SKM-1 treated with dmso at 0.1 percent for 144 hours (cell line): ENCODE results near the gene TMEM184B.
A peak's percentile ranks its signal among the peaks of the same experiment; 100 is the strongest.
"Not testable (repeated sequence)": the region's sequence is repeated elsewhere in the genome, so short reads cannot be mapped to it uniquely, and the experiment has no call there.

ENCODE experiments used
- DNase-seq: peaks from one replicate; lab custom pipeline; 2025; ENCODE audit not compliant: unreplicated experiment; lab: John Stamatoyannopoulos, UW

The TMEM184B gene

DNA sequence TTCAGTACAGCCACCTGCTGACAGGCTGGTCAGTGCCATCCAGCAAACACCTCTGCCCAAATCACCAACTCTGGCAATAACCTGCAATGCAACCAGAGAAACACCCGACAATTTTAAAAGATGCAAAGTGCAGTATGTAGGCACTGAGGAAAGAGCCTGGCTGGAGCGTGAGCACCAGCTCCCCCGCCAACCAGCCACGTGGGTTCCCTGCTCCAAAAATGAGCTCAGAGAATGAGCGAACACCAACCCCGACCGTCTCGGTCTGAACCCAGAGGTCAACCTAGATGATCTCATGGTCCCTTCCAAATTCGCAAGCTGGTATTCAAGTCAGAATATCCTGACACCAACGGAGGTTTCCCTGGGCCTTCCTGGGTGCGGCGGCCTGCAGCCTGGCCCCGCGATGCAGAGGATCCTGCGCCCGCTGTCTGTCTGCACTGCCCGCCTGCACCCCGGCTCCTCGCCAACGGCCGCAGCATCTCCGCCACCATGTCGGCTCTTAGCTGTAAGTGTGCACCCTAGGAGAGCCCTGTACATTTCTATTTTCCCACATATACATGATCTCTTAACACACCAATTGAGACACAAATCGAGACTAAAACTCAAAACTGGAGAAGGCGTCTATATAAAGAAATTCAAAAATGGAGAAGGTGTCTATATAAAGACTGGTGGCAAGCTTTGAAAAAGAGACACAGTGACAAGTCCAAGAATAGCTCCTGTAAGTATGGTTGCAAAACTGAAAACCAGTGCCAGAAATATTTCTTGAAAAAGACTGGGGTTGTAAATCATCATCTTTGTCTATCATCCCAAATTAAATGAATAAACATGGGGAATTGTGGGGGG, 22.8 kb downstream of the TMEM184B start:
- DNase-seq: no peak

DNA sequence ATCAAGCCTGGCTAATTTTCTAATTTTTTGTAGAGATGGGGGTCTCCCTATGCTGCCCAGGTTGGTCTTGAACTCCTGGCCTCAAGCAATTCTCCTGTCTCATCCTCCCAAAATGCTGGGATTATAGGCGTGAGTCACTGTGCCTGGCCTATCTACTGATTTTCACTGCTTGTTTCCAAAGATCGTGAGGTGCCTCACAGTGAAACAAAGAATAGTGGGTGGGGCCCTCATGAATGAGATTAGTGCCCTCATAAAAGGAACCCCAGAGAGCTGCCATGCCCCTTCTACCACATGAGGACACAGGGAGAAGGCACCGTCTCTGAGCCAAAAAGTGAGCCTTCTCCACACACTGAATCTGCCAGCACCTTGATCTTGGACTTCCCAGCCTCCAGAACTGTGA, 23.5 kb downstream of the TMEM184B start:
- no peak for DNase-seq

DNA sequence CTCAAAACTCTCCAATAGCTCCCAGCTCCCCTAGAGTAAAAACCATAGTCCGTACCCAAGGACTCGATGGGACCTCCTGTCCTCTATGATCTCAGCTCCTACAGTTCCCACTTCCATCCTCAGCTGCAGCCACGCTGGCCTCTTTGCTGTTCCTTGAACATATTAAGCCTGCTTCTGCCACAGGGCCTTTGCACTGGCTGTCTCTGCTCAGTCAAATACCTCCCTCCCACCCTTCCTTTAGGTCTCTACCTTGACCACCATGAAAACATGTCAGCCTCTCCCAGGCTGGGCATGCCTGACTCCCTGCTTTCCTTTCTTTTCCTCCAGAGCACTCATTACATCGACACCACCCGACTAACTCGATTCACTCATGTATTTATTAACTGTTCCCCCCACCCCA, 24.5 kb downstream of the TMEM184B start:
- no peak for DNase-seq

DNA sequence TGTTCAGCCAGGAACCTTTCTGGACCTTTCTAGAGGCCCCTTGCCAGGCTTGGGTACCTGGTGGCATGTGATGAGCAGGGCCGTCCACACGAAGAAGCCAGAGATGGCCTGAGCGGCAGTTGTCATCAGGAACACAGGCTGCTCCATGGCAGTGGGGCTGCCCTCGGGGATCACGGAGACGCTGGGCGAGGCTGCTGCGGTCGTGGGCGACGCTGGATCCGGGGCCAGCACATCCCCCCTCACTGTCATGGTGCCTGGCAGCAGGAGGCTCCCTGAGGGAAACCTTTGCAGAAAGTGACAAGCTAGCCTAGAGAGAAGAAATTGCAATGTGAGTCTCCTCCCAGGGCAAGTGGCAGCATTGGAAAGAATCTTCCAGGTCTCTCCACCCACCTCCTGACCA, 25.1 kb downstream of the TMEM184B start:
- DNase-seq: no peak

DNA sequence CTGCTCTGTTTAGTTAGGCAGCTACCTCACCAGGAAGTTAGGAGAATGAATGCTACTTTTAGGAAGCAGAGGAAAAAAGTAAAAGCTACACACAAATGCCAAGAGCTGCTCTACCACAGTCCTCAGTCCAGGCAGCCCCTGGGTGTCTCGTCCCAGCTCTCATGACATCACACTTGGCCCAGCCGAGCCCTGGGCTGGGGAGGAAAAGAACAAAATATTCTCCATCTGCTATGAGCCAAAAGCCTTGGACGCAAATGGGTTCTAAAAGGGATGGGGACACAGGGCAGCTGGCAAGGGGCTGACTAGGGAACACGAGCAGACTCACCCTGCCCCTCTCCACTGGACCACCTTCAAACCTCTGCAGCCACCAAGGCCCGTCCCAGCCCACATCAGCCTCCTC, 26.1 kb downstream of the TMEM184B start:
- no peak for DNase-seq

DNA sequence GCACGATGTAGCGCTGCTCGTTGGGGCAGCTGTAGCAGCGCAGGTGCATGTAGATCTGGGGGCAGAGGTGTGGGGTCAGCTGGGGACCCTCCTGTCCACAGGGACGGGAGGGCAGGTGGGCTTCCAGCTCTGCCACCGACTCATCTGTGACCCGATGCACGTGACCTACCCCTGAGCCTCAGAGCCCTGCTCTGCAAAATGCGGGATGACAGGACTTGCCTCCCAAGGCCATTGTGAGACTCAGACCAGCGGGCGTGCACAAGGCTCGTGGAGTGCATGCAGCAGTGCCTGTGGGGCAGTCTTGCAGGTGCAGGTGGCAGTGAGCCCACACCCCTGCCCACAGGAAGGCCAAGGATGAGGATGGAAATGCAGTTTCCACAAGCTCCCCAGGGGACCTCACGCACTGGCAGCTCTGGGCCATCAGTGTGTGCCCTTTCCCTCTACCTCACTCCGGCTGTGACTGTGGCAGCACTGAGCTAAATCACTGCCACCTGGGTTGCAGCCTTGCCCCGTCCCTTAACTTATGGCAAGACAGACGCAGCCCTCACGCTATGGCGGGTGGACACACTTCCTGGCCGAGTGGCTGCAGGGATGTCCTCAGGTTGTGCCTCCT, 26.7 kb downstream of the TMEM184B start:
- no peak for DNase-seq

DNA sequence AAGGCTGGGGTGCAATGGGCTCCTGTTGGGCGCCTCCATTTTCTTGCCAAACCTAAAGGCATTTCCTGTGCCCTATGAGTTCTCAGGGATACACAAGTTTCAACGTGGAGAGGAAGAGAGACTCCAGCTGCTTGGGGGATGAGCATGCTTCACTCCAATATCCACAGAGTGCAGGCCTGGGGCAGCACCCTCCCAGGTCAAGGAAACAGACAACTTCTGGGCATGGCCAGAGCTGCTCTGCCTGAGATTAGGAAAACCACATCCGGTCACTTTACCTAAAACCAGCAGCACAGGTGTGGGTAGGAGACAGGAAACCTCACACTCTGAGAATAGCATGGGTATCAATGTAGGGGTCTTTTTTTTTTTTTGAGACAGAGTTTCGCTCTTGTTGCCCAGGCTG, 28.7 kb downstream of the TMEM184B start:
- DNase-seq: no peak

DNA sequence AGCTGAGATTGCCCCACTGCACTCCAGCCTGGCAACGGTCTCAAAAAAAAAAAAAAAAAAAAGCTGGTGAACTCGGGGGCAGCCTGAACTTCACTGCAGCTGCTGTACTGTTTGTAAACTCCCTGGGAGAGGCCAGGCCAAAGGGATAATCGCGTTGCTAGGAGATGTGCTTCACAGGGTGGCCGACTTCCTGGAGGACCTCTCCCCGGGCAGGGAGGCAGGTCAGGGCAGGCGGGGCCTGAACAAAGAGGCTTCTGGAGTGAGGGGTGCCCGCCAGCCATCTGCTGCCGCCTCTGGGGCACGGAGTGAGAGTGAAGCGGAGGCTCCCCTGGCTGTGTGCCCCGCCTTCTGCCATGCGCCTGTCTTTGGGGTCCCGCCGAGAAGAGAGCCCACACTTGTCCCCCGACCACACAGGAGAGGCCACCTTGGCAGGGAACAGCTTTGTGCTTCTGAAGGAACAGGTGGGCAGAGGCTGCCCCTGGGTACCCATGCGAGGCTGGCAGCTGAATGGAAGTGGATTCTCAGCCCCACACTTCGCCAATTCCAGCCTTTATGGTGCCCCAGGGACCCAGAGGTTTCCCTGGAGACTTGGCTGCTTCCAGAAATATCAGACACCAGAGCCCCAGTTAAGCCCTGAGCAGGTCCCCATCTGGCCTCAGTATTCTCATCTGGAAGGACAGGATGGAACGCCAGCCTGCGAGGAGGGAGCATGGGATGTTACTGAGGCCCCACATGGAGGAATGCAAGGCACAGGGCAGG, 29.6 kb downstream of the TMEM184B start:
- DNase-seq: no peak

DNA sequence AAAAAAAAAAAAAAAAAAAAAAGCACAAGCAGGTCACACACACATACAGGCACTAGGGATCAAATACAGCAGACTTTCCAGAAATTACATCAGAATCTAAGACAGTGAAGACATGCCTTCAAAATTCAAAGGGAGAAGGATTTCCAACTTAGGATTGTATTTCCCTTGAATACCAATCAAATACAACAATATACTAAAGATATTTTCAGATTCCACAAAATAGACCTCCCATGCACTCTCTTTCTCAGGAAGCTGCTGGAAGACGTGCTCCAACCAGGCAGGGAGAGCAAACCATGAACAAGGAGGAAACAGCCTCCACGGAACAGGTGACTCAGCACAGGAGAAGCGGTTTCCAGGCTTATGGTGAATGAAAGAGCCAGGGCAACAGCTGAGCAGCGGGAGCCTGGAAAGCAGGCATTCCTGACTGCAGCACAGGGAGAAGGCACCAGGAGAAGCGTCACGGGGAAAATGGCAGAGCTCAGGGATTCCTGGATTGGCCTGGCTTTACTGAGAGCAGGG, 32.0 kb downstream of the TMEM184B start:
- no peak for DNase-seq

DNA sequence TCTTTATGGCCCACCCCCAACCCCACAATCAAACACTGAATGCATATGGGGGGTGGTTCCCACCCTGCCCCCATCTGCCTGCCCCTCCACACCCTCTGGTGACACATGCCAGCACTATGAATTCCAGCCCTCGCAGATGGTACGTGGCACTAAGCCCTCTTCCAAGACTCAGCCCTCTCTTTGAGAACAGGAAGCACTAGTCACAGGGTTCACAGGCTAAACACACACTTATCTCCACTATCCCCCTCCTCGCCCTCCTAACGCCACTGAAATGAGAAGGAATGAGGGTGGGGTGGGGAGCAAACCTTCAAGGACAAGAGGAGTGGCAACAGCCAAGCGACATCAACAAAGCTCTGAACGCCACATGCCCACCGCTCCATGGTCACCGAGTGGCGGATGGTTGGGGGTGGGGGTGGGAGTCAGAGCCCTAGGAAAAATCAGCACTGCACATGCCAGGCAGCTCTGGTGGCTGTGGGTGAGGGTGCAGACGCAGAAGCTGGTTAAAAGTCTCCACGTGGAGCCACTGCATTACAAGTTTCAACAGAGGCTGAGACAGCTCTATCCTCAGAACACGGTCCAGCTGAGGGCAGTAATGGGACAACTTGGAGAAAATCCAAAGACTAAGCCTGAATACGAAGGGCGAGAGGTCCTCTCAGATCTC, 33.6 kb downstream of the TMEM184B start:
- no peak for DNase-seq

DNA sequence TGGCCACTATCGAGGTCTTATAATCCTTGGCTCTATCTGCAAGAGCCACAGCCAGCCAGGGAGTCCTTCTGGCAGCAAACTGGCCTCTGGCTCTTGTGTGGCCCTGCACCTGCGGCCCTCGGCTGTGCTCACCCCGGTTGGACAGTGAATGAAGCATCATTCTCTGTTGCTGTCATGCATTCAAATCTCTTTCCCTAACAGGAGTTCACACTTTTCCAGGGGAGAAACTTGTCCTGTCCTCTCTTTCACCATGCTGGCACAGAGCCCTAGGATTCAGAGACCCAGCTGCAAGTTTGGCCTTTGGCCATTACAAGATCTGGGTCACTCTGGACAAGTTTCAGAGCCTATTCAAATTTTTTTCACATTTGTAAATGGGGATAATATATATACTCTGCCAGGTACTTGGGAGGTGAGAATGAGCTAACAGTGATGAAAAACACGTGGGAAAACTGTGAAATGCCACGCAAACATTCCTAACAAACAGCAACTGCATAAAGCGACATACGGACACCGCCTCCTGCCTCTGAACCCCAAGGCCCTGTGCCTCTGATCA, 34.2 kb downstream of the TMEM184B start:
- DNase-seq: no peak

DNA sequence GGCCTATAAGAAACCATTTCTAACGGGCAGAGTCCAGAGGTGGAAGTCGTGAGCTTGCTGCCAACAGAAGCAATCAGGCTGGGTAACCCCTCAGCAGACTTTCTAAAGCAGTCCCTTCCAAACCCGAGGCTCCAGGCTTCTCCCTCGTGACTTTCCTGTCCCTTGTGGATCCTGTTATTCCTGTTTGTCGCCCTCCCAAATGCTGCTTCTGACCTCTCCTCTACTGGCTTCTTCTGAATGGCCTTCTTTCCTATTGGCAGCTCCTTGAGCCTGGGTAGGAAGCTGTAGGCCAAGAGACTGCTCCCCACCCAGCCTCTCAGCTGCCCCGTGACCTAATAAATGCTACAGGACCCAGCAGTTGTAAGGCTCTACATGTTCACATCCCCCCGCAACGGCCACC, 36.0 kb downstream of the TMEM184B start:
- no peak for DNase-seq

DNA sequence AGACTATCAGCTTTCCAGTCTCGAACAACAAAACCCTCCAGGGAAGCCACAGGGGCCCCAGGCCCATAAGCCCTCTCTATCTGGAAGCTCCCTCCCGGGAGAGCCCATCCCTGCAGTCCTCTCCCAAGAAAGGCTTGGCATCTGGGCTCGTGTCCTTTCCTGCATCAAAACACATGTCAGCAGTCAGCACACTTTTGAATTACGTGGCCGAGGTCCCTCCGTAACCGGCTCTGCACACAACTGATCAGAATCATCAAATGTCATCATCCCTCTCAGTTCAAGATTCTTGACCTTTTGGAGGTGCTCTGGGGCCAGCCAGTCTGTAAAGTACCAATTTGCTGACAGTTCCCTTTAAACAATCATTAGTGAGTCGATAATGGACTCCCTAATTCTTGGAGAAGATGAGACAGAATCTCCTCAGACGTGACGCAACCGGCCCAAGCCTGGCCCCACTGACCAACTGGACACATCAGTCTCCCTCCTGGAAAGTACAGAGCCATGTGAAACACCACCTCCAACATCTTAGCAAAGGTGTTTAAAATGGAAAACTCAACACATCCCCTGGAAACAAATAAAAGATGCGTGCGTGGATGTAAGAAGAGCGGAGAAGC, 37.5 kb downstream of the TMEM184B start:
- no peak for DNase-seq

DNA sequence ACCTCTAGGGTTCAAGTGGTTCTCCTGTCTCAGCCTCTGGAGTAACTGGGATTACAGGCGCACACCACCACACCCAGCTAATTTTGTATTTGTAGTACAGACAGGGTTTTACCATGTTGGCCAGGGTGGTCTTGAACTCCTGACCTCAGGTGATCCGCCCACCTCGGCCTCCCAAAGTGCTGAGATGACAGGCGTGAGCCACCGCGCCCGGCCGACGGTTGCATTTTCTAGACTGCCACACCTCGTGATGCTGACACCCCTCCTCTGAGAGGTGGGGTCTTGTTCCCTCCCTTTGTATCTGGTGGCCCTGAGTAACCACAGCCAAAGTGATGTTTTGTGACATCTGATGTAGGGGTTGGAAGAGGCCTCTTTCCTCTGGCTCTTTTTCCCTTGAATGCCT, 39.0 kb downstream of the TMEM184B start:
- DNase-seq: not testable (repeated sequence)

DNA sequence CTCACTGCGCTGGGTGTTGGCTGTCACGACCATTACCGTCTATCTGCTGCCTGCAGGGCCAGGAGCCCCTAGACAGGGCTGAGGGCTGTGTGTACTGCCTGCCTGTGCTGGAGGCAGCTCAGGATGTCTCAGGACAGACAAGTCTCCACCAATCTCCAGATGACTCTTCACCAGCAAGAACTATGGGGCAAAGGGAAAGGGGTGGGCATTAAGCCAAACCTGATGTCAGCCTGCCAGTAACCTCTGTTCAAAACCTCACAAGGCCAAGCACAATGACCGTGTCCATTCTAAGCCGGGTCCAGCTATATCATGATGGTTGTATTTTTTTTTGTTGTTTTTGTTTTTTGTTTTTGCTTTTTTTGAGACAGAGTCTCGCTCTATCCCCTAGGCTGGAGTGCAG, 39.4 kb downstream of the TMEM184B start:
- no peak for DNase-seq

DNA sequence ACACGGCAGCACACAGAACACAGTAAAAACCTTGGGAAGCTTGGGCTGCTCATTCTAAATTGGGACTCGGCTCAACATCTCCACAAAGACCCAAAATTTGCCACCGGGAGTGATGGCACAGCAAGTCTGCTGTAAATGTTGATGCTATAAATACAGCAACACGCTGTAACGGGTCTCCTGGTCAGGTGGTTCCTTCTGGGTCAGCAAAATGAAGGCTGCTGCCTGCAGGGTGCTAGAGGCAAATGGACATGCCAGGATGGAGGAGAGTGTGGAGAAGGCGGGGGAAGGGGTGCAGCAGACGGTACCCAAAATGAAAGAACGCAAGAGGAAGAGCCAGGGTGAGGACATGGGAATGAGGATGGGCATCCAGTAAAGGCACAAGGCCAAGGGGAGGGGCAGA, 40.6 kb downstream of the TMEM184B start:
- no peak for DNase-seq

DNA sequence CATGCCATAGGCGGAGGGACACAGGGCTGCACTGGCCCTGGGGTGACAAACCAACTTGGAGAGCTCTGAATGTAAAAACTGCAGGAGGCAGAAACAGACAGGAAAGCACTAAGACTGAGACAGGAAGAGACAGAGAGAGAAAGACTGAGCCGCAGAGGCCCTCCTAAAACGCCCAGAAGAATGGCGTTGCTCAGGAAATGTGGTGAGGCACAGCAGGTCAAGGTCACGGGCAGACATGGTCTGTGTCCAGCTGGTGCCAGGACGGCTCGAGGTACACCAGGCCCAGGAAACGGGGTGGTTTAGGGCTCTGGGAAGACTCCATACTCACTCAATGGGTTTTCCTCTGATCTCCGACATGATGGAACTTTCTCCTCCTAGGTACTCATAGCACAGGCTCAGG, 41.9 kb downstream of the TMEM184B start:
- no peak for DNase-seq

DNA sequence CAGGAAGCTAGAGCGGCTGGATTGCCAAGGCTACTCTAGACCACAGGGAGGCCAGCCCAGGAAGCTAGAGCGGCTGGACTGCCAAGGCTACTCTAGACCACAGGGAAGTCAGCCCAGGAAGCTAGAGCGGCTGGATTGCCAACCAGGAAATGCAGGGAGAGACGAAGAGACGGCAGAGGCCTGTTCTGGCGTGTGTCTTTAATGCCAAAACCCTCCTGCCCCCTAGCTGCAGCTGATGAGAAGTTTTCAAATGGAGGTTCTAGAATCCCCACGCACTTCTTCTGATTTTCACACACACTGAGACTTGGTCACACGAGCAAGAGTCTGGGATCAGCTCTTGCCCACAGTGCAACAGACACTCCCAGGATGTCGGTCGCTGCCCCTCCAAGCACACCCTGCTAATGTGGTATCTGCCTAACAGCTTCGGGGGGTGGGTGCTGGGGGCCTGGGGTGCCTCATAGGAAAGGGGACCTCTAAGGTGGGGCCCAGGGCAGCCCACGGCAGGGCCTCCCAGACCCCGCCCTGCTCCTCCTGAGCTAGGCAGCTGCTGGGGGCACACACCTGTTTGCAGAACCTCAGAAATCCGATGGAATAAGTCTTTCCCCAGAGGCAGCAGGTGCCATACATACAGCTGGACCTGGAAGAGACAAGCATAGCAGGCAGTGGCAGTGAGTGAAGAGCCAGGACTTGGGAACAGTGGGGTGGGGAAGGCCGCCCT, 42.5 kb downstream of the TMEM184B start:
- DNase-seq: peak; percentile 14

DNA sequence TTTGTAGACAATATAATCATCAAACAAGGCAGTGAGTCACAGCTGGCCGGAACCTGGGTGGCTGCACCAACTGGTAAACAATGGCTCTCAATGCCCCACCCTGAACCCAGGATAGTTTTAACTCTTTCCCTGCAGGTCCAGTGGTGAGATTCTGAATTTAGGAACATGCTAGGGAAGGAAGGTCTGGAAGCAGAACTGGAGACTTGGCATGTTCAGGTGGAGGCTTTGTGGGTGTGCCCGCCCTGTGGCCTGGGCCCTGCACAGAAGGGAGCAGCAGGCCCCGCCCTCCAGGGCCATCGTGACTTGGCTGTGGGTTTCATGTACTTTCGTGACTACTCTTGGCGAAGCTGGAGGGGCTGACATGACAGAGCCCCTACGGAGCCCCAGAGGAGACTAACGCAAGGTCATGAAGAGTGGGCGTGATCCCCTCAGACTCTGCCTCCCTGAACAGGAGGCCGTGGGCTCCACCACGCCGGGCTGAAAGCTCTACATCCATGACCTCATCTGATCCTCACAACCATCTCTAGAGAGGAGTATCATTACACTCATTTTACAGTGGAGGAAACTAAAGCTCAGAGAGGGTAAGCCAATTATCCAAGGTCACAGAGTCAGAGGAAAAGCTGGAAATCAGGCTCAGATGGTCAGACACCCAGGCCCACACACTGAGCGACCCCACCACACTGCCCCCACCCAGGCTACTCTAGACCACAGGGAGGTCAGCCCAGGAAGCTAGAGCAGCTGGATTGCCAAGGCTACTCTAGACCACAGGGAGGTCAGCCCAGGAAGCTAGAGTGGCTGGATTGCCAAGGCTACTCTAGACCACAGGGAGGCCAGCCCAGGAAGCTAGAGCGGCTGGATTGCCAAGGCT, 43.7 kb downstream of the TMEM184B start:
- no peak for DNase-seq
